Ishikawa (cell line): ENCODE data around the gene ZPLD1.

ENCODE experiments used
- CEBPB ChIP-seq: IDR thresholded peaks from 2 replicates; pipeline ENCODE4 v1.6.1; 2012
- CREB1 ChIP-seq: IDR thresholded peaks from 2 replicates; pipeline ENCODE4 v1.6.1; 2012; ENCODE audit warnings: low read depth
- EGR1 ChIP-seq: IDR thresholded peaks from 2 replicates; pipeline ENCODE4 v1.6.1; 2012
- EP300 ChIP-seq: IDR thresholded peaks from 2 replicates; pipeline ENCODE4 v1.6.1; 2012; ENCODE audit warnings: borderline replicate concordance
- FOXM1 ChIP-seq: IDR thresholded peaks from 2 replicates; pipeline ENCODE4 v1.6.1; 2012; ENCODE audit warnings: low read depth, borderline replicate concordance
- MAX ChIP-seq: IDR thresholded peaks from 2 replicates; pipeline ENCODE4 v1.6.1; 2012
- NFIC ChIP-seq: IDR thresholded peaks from 2 replicates; pipeline ENCODE4 v1.6.1; 2012
- RAD21 ChIP-seq: IDR thresholded peaks from 2 replicates; pipeline ENCODE4 v1.6.1; 2012; ENCODE audit warnings: low read depth
- REST ChIP-seq: IDR thresholded peaks from 2 replicates; pipeline ENCODE4 v1.6.1; 2012; ENCODE audit warnings: low read depth, mild to moderate bottlenecking
- TAF1 ChIP-seq: IDR thresholded peaks from 2 replicates; pipeline ENCODE4 v1.6.1; 2012; ENCODE audit warnings: low read depth, mild to moderate bottlenecking
- TCF12 ChIP-seq: IDR thresholded peaks from 2 replicates; pipeline ENCODE4 v1.6.1; 2012; ENCODE audit warnings: low read depth
- TEAD4 ChIP-seq: IDR thresholded peaks from 2 replicates; pipeline ENCODE4 v1.6.1; 2012
- USF1 ChIP-seq: IDR thresholded peaks from 2 replicates; pipeline ENCODE4 v1.6.1; 2012
- YY1 ChIP-seq: IDR thresholded peaks from 2 replicates; pipeline ENCODE4 v1.6.1; 2012; ENCODE audit warnings: low read depth
- ZBTB7A ChIP-seq: IDR thresholded peaks from 2 replicates; pipeline ENCODE4 v1.6.1; 2012; ENCODE audit warnings: low read depth

Gene ZPLD1

GRCh38 chr3:102525624-102526023 lies 90.8 kb downstream of the ZPLD1 start:
- TF ChIP-seq TAF1 = no peak
- TF ChIP-seq ZBTB7A = no peak
- TF ChIP-seq RAD21 = no peak
- TF ChIP-seq USF1 = no peak
- no peak for TF ChIP-seq MAX
- TF ChIP-seq TEAD4 = no peak
- no peak for TF ChIP-seq CEBPB
- TF ChIP-seq CREB1 = no peak
- TF ChIP-seq TCF12 = no peak
- no peak for TF ChIP-seq EP300
- TF ChIP-seq YY1 = no peak
- no peak for TF ChIP-seq REST
- TF ChIP-seq EGR1 = no peak
- TF ChIP-seq FOXM1 = no peak
- TF ChIP-seq NFIC = no peak

- TF ChIP-seq YY1 = no peak
- TF ChIP-seq MAX = no peak
- no peak for TF ChIP-seq TEAD4
- no peak for TF ChIP-seq NFIC
- no peak for TF ChIP-seq TCF12
- no peak for TF ChIP-seq FOXM1
- no peak for TF ChIP-seq TAF1
- TF ChIP-seq RAD21 = no peak
- no peak for TF ChIP-seq USF1
- no peak for TF ChIP-seq EP300
- no peak for TF ChIP-seq REST
- no peak for TF ChIP-seq EGR1
- TF ChIP-seq CREB1 = no peak
- TF ChIP-seq ZBTB7A = no peak
- TF ChIP-seq CEBPB = no peak
Observed at GRCh38 chr3:102526865-102527264, 92.0 kb downstream of the ZPLD1 start.

GRCh38 chr3:102528727-102529126 lies 93.9 kb downstream of the ZPLD1 start:
- TF ChIP-seq REST (no peak), ZBTB7A (no peak), RAD21 (no peak), YY1 (no peak), TAF1 (no peak), TCF12 (no peak), EP300 (no peak)
